Mesothelial cell of epicardium (in vitro differentiated cells): ENCODE data around the gene DLL1. TPM values are rescaled to one million over a fixed set of nuclear protein-coding genes. Genes with fewer than 3 reads are reported as not detected.

Experiments used
- DNase-seq, 2 experiments: peaks; one replicate each; pipeline ENCODE4 v3.0.0; 2021; ENCODE audit warnings: low spot score in 2 of 2; ENCODE audit not compliant: unreplicated experiment in 2 of 2
- H3K27ac Mint-ChIP-seq: 2 replicates; pipeline ENCODE4 v1.8.0; 2021; ENCODE audit warnings: mixed read lengths
- H3K27me3 Mint-ChIP-seq: 2 replicates; pipeline ENCODE4 v1.8.0; 2021; ENCODE audit warnings: low read depth, mixed read lengths
- H3K36me3 Mint-ChIP-seq: 2 replicates; pipeline ENCODE4 v1.8.0; 2021; ENCODE audit warnings: mixed read lengths
- H3K4me1 Mint-ChIP-seq: 2 replicates; pipeline ENCODE4 v1.8.0; 2021; ENCODE audit warnings: mixed read lengths
- H3K4me3 Mint-ChIP-seq: 2 replicates; pipeline ENCODE4 v1.8.0; 2021; ENCODE audit warnings: mild to moderate bottlenecking, moderate library complexity, mixed read lengths
- H3K9me3 Mint-ChIP-seq: 2 replicates; pipeline ENCODE4 v1.8.0; 2021; ENCODE audit warnings: mixed read lengths
- CTCF ChIP-seq: fragments of 200-600 bp; sonication (generic); IDR thresholded peaks from one replicate; pipeline ENCODE4 v1.5.0; 2021; ENCODE audit warnings: antibody characterized with exemption; ENCODE audit not compliant: unreplicated experiment
- total RNA-seq: library from RNA; stranded (reverse); gene quantifications from 3 replicates; pipeline ENCODE4 v1.2.1, GENCODE V29; 2021

The DLL1 gene
- total RNA-seq, 1 donor from 2014 or later: 3.6 TPM

GRCh38 chr6:170286934-170287265, 4.0 kb downstream of the DLL1 start:
- Mint-ChIP-seq H3K4me3 (peak overlapping the region; percentile 46), H3K27ac (peak overlapping the region; percentile 64), H3K36me3 (no peaks in the 10 kb centered on the region), H3K27me3 (peaks cover 63% of the 10 kb centered on the region), H3K4me1 (peaks cover 35% of the 10 kb centered on the region), H3K9me3 (no peaks in the 10 kb centered on the region)
- no peak for DNase-seq
- TF ChIP-seq CTCF: no peak

- Mint-ChIP-seq H3K36me3 (no peaks in the 10 kb centered on the region), H3K9me3 (no peaks in the 10 kb centered on the region), H3K4me1 (peaks cover 33% of the 10 kb centered on the region), H3K27ac (peak overlapping the region; percentile 64), H3K4me3 (peak overlapping the region; percentile 46), H3K27me3 (peaks cover 59% of the 10 kb centered on the region)
- TF ChIP-seq CTCF: no peak
- peak in 1 of 2 experiments; percentile 71 for DNase-seq
Measured at GRCh38 chr6:170286246-170286933, 4.5 kb downstream of the DLL1 start.

- no peaks in the 10 kb centered on the region for H3K36me3 Mint-ChIP-seq
Measured at GRCh38 chr6:170285482-170285881, 5.4 kb downstream of the DLL1 start.

GRCh38 chr6:170284866-170285469, 5.9 kb downstream of the DLL1 start:
- no peak for TF ChIP-seq CTCF
- DNase-seq: no peak
- Mint-ChIP-seq H3K9me3 (no peaks in the 10 kb centered on the region), H3K36me3 (no peaks in the 10 kb centered on the region), H3K27me3 (peaks cover 49% of the 10 kb centered on the region), H3K27ac (no peak overlapping the region), H3K4me3 (no peak overlapping the region), H3K4me1 (peaks cover 29% of the 10 kb centered on the region)

More at GRCh38 chr6:170285482-170285881, 5.4 kb downstream of the DLL1 start:
- H3K27ac Mint-ChIP-seq: no peak overlapping the region
- no peak for DNase-seq
- H3K27me3 Mint-ChIP-seq: peaks cover 54% of the 10 kb centered on the region
- peaks cover 33% of the 10 kb centered on the region for H3K4me1 Mint-ChIP-seq
- no peak for TF ChIP-seq CTCF
- no peak overlapping the region for H3K4me3 Mint-ChIP-seq
- no peaks in the 10 kb centered on the region for H3K9me3 Mint-ChIP-seq

DNA sequence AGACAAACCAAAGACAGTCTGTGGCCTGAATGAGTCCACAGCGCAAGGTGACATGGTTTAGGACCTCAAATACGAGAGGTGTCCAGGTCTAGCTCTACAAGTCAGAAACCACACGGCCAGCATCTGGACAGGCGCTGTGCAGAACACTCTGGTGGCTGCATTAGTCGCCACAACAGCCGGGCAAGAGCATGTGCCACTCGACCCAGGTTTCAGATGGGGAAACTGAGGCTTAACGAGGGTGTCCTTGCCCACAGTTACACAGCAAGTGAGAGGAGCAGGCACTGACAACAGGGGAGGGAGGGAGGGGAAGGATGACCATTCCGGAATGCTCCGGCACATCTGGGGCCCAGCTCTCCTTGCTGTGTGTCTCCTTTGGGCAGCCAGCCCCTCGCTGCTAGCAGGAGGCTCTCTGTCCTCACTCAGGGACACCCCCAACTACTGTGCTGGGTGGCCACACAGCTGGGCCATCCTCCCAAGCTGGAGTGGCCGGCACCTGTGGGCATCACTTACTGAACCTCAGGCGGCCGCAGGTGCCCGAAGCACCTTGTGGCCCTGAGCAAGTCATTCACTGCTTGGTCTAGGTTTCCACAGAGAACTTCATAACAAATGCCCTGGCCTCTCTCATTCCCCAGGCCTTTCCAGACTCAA, 6.6 kb downstream of the DLL1 start:
- no peak for DNase-seq
- H3K36me3 Mint-ChIP-seq: no peaks in the 10 kb centered on the region
- H3K9me3 Mint-ChIP-seq: no peaks in the 10 kb centered on the region
- peaks cover 48% of the 10 kb centered on the region for H3K27me3 Mint-ChIP-seq
- H3K4me3 Mint-ChIP-seq: no peak overlapping the region
- no peak overlapping the region for H3K27ac Mint-ChIP-seq
- no peak for TF ChIP-seq CTCF
- peaks cover 28% of the 10 kb centered on the region for H3K4me1 Mint-ChIP-seq
